Measurements from ENCODE around the gene DIP2C.

Gene DIP2C

GRCh38 chr10:677038-677437 lies 12.4 kb downstream of the DIP2C start:
- Mint-ChIP-seq H3K27me3 (peaks cover 2% of the 10 kb centered on the region), H3K27ac (no peak overlapping the region), H3K9me3 (peaks cover under 1% of the 10 kb centered on the region), H3K36me3 (ENCODE audit: low read depth) (no peaks in the 10 kb centered on the region), H3K4me3 (no peak overlapping the region), H3K4me1 (ENCODE audit: low read depth) (no peaks in the 10 kb centered on the region)
- intact Hi-C loops (cut with micrococcal nuclease), result no loop called here

- Mint-ChIP-seq H3K36me3 (ENCODE audit: low read depth) (no peaks in the 10 kb centered on the region), H3K4me1 (ENCODE audit: low read depth) (no peaks in the 10 kb centered on the region), H3K27ac (no peak overlapping the region), H3K4me3 (no peak overlapping the region), H3K27me3 (peaks cover 2% of the 10 kb centered on the region), H3K9me3 (peaks cover 9% of the 10 kb centered on the region)
- intact Hi-C loops (cut with micrococcal nuclease), result no loop called here
These were observed 13.3 kb downstream of the DIP2C start for GRCh38 chr10:676178-676577.

DNA sequence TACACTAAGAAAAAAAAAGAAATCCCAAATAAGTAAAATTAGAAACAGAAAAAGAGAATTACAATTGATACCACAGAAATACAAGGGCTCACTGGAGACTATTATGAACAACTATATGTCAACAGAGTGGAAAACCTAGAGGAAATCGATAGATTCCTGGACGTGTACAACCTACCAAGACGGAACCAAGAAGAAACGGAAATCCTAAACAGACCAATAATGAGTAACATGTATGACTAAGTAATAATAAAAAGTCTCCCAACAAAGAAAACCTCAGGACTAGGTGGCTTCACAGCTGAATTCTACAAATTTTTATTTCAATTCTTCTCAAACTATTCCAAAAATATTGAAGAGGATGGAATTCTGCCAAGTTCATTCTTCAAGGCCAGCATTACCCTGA lies 13.9 kb downstream of the DIP2C start:
- Mint-ChIP-seq H3K4me3 (no peak overlapping the region), H3K27ac (no peak overlapping the region), H3K27me3 (peaks cover 2% of the 10 kb centered on the region), H3K9me3 (peaks cover 14% of the 10 kb centered on the region), H3K36me3 (ENCODE audit: low read depth) (no peaks in the 10 kb centered on the region), H3K4me1 (ENCODE audit: low read depth) (no peaks in the 10 kb centered on the region)
- intact Hi-C loops (cut with micrococcal nuclease), result no loop called here

GRCh38 chr10:673492-673891 lies 16.0 kb downstream of the DIP2C start:
- Mint-ChIP-seq H3K9me3 (peaks cover 14% of the 10 kb centered on the region), H3K27me3 (peaks cover 2% of the 10 kb centered on the region), H3K36me3 (ENCODE audit: low read depth) (no peaks in the 10 kb centered on the region), H3K27ac (no peak overlapping the region), H3K4me1 (ENCODE audit: low read depth) (no peaks in the 10 kb centered on the region), H3K4me3 (no peak overlapping the region)
- intact Hi-C loops (cut with micrococcal nuclease), result no loop called here

DNA sequence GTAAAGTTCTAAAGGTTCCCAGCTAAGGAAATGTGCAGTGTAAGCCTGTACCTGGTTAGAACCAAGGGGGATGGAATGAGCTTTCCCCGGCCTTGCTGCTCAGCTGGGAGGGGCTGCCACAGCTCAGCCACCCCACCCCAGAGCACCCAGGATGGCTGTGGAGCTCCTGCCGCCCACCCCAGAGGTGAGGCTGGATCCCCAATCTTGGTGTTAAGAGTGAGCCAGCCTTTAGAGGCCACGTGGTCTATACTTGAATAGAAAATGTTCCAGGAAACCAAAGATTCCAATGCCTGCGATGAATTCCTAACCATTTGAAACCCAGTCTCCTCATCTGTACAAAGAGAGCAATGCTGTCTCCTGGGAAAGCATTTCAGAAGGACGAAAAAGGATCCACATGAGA lies 16.5 kb downstream of the DIP2C start:
- Mint-ChIP-seq H3K36me3 (ENCODE audit: low read depth) (no peaks in the 10 kb centered on the region), H3K27me3 (no peaks in the 10 kb centered on the region), H3K4me1 (ENCODE audit: low read depth) (no peaks in the 10 kb centered on the region), H3K27ac (no peak overlapping the region), H3K4me3 (no peak overlapping the region), H3K9me3 (peaks cover 14% of the 10 kb centered on the region)
- intact Hi-C loops (cut with micrococcal nuclease), result no loop called here

DNA sequence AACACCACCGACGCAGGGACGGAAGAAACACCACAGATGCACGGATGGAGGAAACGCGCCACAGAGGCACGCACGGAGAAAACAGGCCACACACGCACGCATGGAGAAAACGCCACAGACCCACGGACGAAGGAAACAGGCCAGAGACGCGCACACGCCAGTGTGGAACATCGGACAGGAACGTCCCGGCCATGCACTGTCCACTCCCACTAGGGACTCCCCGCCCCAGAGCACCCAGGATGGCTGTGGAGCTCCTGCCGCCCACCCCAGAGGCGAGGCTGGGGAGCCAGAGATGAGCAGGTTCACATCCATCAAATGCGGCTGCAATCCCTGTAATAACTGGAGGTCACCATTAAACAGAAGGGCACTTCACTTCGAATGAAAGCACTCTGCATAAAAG lies 17.3 kb downstream of the DIP2C start:
- Mint-ChIP-seq H3K27me3 (no peaks in the 10 kb centered on the region), H3K4me1 (ENCODE audit: low read depth) (no peaks in the 10 kb centered on the region), H3K27ac (no peak overlapping the region), H3K4me3 (no peak overlapping the region), H3K9me3 (peaks cover 14% of the 10 kb centered on the region), H3K36me3 (ENCODE audit: low read depth) (no peaks in the 10 kb centered on the region)
- intact Hi-C loops (cut with micrococcal nuclease), result no loop called here

GRCh38 chr10:670990-671389 lies 18.5 kb downstream of the DIP2C start:
- no peaks in the 10 kb centered on the region for H3K4me1 Mint-ChIP-seq (ENCODE audit: low read depth)
- intact Hi-C loops (cut with micrococcal nuclease), result no loop called here
- H3K27ac Mint-ChIP-seq, result no peak overlapping the region
- H3K9me3 Mint-ChIP-seq, result peaks cover 14% of the 10 kb centered on the region
- H3K27me3 Mint-ChIP-seq, result no peaks in the 10 kb centered on the region
- no peak overlapping the region for H3K4me3 Mint-ChIP-seq
- no peaks in the 10 kb centered on the region for H3K36me3 Mint-ChIP-seq (ENCODE audit: low read depth)

DNA sequence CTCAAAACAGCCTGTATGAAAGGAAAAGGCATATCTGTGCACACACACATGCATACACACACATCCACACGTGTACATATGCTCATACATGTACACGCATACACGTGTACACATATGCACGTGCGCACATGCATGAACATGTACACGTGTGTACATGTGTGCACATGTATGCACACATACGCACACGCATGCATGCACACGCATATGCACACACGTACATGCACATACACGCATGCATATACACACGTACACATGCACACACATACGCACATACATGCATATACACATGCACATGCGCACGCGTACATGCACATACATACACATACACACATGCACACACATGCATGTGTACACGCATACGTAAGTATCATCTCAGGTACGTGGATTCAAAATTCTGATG lies 19.4 kb downstream of the DIP2C start:
- Mint-ChIP-seq H3K27ac (no peak overlapping the region), H3K4me3 (no peak overlapping the region), H3K4me1 (ENCODE audit: low read depth) (no peaks in the 10 kb centered on the region), H3K36me3 (ENCODE audit: low read depth) (no peaks in the 10 kb centered on the region), H3K27me3 (peaks cover 2% of the 10 kb centered on the region), H3K9me3 (peaks cover 14% of the 10 kb centered on the region)
- intact Hi-C loops (cut with micrococcal nuclease), result no loop called here

- peaks cover 14% of the 10 kb centered on the region for H3K9me3 Mint-ChIP-seq
- H3K36me3 Mint-ChIP-seq (ENCODE audit: low read depth), result no peaks in the 10 kb centered on the region
- no peak overlapping the region for H3K27ac Mint-ChIP-seq
- H3K27me3 Mint-ChIP-seq, result peaks cover 2% of the 10 kb centered on the region
- no peak overlapping the region for H3K4me3 Mint-ChIP-seq
- intact Hi-C loops (cut with micrococcal nuclease), result no loop called here
- H3K4me1 Mint-ChIP-seq (ENCODE audit: low read depth), result no peaks in the 10 kb centered on the region
These were observed 20.5 kb downstream of the DIP2C start for GRCh38 chr10:668786-669485.

- no peak overlapping the region for H3K27ac Mint-ChIP-seq
- peaks cover 14% of the 10 kb centered on the region for H3K9me3 Mint-ChIP-seq
- no peak overlapping the region for H3K4me3 Mint-ChIP-seq
- intact Hi-C loops (cut with micrococcal nuclease), result no loop called here
- no peaks in the 10 kb centered on the region for H3K4me1 Mint-ChIP-seq (ENCODE audit: low read depth)
- H3K36me3 Mint-ChIP-seq (ENCODE audit: low read depth), result no peaks in the 10 kb centered on the region
- H3K27me3 Mint-ChIP-seq, result peaks cover 2% of the 10 kb centered on the region
These were observed 21.8 kb downstream of the DIP2C start for GRCh38 chr10:667602-668143.

DNA sequence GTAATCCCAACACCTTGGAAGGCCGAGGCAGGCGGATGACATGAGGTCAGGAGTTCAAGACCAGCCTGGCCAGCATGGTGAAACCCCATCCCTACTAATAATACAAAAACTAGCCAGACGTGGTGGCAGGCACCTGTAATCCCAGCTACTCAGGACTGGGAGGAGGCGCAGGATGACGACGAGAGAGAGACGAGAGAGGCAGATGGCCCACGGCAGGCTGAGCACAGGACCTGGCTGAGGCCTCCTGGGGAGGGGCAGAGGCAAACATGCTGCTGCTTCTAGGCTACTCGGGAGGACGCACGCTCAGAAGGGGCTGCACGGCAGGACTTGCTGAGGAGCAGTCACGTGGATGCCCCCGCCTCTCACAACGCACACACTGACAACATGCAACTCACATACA lies 22.4 kb downstream of the DIP2C start:
- H3K27me3 Mint-ChIP-seq, result peaks cover 2% of the 10 kb centered on the region
- H3K4me3 Mint-ChIP-seq, result no peak overlapping the region
- no peak overlapping the region for H3K27ac Mint-ChIP-seq
- intact Hi-C loops (cut with micrococcal nuclease), result no loop called here
- no peaks in the 10 kb centered on the region for H3K36me3 Mint-ChIP-seq (ENCODE audit: low read depth)
- H3K4me1 Mint-ChIP-seq (ENCODE audit: low read depth), result no peaks in the 10 kb centered on the region
- H3K9me3 Mint-ChIP-seq, result peaks cover 14% of the 10 kb centered on the region

DNA sequence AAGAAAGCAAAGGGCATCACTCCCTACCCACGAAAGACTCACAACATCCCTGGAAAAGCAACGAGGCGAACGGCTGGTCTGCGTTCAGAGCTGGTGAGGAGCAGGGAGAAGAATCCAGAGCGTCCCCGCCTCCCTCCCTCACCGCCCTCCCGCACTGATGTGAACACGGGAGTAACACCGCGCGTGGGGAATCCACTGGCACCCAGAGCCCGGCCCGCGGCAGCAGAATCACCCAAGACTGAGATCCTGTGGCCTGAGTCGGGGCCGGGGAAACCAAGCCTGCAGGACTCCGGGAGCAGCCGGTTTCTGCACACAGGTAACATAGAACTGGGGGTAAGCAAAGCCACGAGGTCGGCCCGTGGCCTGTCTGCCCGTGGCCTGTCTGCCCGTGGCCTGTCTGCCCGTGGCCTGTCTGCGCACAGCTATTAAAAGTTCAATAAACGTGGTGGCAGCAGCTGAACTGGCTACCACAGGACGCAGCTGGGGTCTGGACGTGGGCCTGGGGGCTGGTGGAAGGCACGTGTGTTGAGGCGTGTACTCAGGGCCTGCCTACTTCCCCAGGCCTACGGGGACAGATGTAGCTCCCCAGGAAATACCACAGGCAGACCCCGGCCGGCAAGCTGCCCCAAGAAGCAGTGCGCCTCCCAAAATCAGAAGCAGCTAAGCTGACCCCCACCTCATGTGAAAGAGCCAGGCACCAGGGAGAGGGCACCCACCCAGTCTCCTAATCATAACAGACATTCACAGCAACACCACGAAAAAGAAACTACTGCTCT lies 23.0 kb downstream of the DIP2C start:
- Mint-ChIP-seq H3K4me3 (no peak overlapping the region), H3K4me1 (ENCODE audit: low read depth) (no peaks in the 10 kb centered on the region), H3K27ac (no peak overlapping the region), H3K36me3 (ENCODE audit: low read depth) (no peaks in the 10 kb centered on the region), H3K9me3 (peaks cover 7% of the 10 kb centered on the region), H3K27me3 (peaks cover 3% of the 10 kb centered on the region)
- intact Hi-C loops (cut with micrococcal nuclease), result no loop called here

- intact Hi-C loops (cut with micrococcal nuclease), result no loop called here
- no peaks in the 10 kb centered on the region for H3K36me3 Mint-ChIP-seq (ENCODE audit: low read depth)
- peaks cover 5% of the 10 kb centered on the region for H3K27me3 Mint-ChIP-seq
- H3K9me3 Mint-ChIP-seq, result no peaks in the 10 kb centered on the region
- H3K4me1 Mint-ChIP-seq (ENCODE audit: low read depth), result no peaks in the 10 kb centered on the region
- no peak overlapping the region for H3K27ac Mint-ChIP-seq
- no peak overlapping the region for H3K4me3 Mint-ChIP-seq
These were observed 23.8 kb downstream of the DIP2C start for GRCh38 chr10:665579-666091.

DNA sequence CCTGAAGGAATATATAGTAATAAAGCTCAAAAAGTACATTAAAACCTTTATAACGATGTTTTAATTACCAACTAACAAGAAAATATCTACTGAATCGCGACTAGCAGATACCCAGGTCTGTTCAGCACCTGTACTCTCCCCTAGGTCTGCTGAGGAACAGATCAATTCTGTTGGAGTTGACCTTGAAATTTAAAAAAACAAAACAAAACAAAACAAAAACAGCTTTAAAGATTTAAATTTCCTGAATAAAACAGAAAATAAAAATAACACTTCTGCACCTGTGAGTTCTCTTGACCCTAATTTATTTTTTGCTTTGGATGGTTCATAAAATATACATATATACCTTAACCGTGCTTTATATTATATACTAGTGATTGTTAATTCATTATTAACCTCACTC lies 24.6 kb downstream of the DIP2C start:
- no peak overlapping the region for H3K4me3 Mint-ChIP-seq
- H3K4me1 Mint-ChIP-seq (ENCODE audit: low read depth), result no peaks in the 10 kb centered on the region

More for the DNA sequence above, 24.6 kb downstream of the DIP2C start:
- intact Hi-C loops (cut with micrococcal nuclease), result no loop called here
- H3K27me3 Mint-ChIP-seq, result peaks cover 5% of the 10 kb centered on the region
- no peak overlapping the region for H3K27ac Mint-ChIP-seq
- H3K36me3 Mint-ChIP-seq (ENCODE audit: low read depth), result no peaks in the 10 kb centered on the region
- H3K9me3 Mint-ChIP-seq, result no peaks in the 10 kb centered on the region

All from dendritic cell treated with granulocyte-macrophage colony-stimulating factor and Interleukin-4, amounts not matched to agents 40 ng/mL and 50 ng/mL, for 4 days (primary cell).